K562 (cell line): ENCODE data around the gene TMEM126B. TPM values are rescaled to one million over a fixed set of nuclear protein-coding genes. Genes with fewer than 3 reads are reported as not detected.

Experiments
- CHD2 ChIP-seq: IDR thresholded peaks from 2 replicates; pipeline ENCODE4 v1.6.1; 2011; ENCODE audit warnings: low read depth, low read length
- DPF2 ChIP-seq: fragments of 450-650 bp; IDR thresholded peaks from 2 replicates; pipeline ENCODE4 v1.6.1; 2016
- FOS ChIP-seq: IDR thresholded peaks from 3 replicates; pipeline ENCODE4 v1.6.1; 2011; ENCODE audit not compliant: insufficient read length; ENCODE audit errors: extremely low read depth
- FOSL1 ChIP-seq: fragments of 200-800 bp; sonication (Bioruptor generic); conservative IDR thresholded peaks from 2 replicates; pipeline ENCODE4 v1.6.1; 2016; ENCODE audit warnings: missing genetic modification characterization, missing compliant biosample characterization
- HDAC3 ChIP-seq: fragments of 450-650 bp; IDR thresholded peaks from 2 replicates; pipeline ENCODE4 v1.6.1; 2018; ENCODE audit warnings: borderline replicate concordance, mild to moderate bottlenecking, moderate library complexity; ENCODE audit not compliant: partially characterized antibody
- HNRNPH1 ChIP-seq: fragments of 200-400 bp; formaldehyde crosslinking; optimal IDR thresholded peaks from 2 replicates; pipeline ENCODE3; 2017; ENCODE audit warnings: low read depth, mild to moderate bottlenecking, low read length, moderate library complexity
- JUN ChIP-seq, 2 experiments: sonication (generic) in 1 of 2; formaldehyde crosslinking in 1 of 2; IDR thresholded peaks; 2 replicates each; pipeline versions ENCODE4 v1.6.1 to v1.8.0; 2012 to 2022; ENCODE audit warnings: borderline replicate concordance in 2 of 2, mild to moderate bottlenecking in 2 of 2, improper control_type of control experiment in 1 of 2, low read depth in 1 of 2, low read length in 1 of 2, missing genetic modification reagents in 1 of 2
- MYNN ChIP-seq, 2 experiments: sonication (generic); formaldehyde crosslinking in 1 of 2; IDR thresholded peaks; 2 replicates each; pipeline versions ENCODE4 v1.5.0 to v1.6.1; 2016 to 2020; ENCODE audit warnings: antibody characterized with exemption in 1 of 2, missing genetic modification reagents in 1 of 2
- POLR3A ChIP-seq: IDR thresholded peaks from 2 replicates; pipeline ENCODE4 v1.6.1; 2011; ENCODE audit warnings: borderline replicate concordance, mild to moderate bottlenecking, moderate library complexity; ENCODE audit not compliant: insufficient read length, insufficient read depth; ENCODE audit errors: extremely low read depth
- RBM39 ChIP-seq: fragments of 200-400 bp; formaldehyde crosslinking; optimal IDR thresholded peaks from 2 replicates; pipeline ENCODE3; 2018; ENCODE audit warnings: low read depth, low read length
- SOX6 ChIP-seq: fragments of 450-650 bp; IDR thresholded peaks from 2 replicates; pipeline ENCODE4 v1.6.1; 2014; ENCODE audit warnings: mild to moderate bottlenecking
- TARDBP ChIP-seq: fragments of 450-650 bp; IDR thresholded peaks from 2 replicates; pipeline ENCODE4 v1.6.1; 2016
- TCF3 ChIP-seq: sonication (generic); formaldehyde crosslinking; IDR thresholded peaks from 2 replicates; pipeline ENCODE4 v1.4.0; 2020; ENCODE audit warnings: mild to moderate bottlenecking, missing genetic modification reagents
- TEAD1 ChIP-seq, 2 experiments: fragments of 450-650 bp in 1 of 2; sonication (generic) in 1 of 2; formaldehyde crosslinking; IDR thresholded peaks; 2 replicates each; pipeline versions ENCODE4 v1.4.0 to v1.8.0; 2020 to 2022; ENCODE audit warnings: mild to moderate bottlenecking in 2 of 2, missing genetic modification reagents in 1 of 2
- TSC22D4 ChIP-seq: fragments of 450-650 bp; IDR thresholded peaks from 2 replicates; pipeline ENCODE4 v1.6.1; 2016; ENCODE audit warnings: missing genetic modification characterization, missing biosample characterization, control low read depth
- U2AF1 ChIP-seq: fragments of 200-400 bp; formaldehyde crosslinking; optimal IDR thresholded peaks from 2 replicates; pipeline ENCODE3; 2017; ENCODE audit warnings: mild to moderate bottlenecking, low read depth, low read length, moderate library complexity
- ZC3H8 ChIP-seq: fragments of 450-650 bp; IDR thresholded peaks from 2 replicates; pipeline ENCODE4 v1.6.1; 2017
- ZKSCAN1 ChIP-seq: fragments of 150-350 bp; IDR thresholded peaks from 2 replicates; pipeline ENCODE4 v1.6.1; 2016; ENCODE audit warnings: low read depth, low read length
- ZNF134 ChIP-seq: fragments of 250-450 bp; sonication (Bioruptor Pico); conservative IDR thresholded peaks from 2 replicates; pipeline ENCODE4 v1.4.0; 2020
- ZNF146 ChIP-seq: IDR thresholded peaks from one replicate; pipeline ENCODE4 v1.6.1; 2018; ENCODE audit warnings: missing compliant biosample characterization; ENCODE audit not compliant: unreplicated experiment
- ZNF224 ChIP-seq: sonication (generic); formaldehyde crosslinking; IDR thresholded peaks from 2 replicates; pipeline ENCODE4 v1.8.0; 2022; ENCODE audit warnings: mild to moderate bottlenecking, missing genetic modification reagents
- ZZZ3 ChIP-seq: fragments of 450-650 bp; IDR thresholded peaks from 2 replicates; pipeline ENCODE4 v1.6.1; 2016; ENCODE audit warnings: antibody characterized with exemption, mild to moderate bottlenecking, moderate library complexity
- polyA plus RNA-seq, 8 experiments: library from polyadenylated mRNA; depleted of rRNA in 4 of 8; stranded (reverse) in 5 of 8; unstranded in 3 of 8; fragments of >200 nt; fragmentation: Nextera tagmentation in 2 of 8; fragmentation: Illumina TruSeq in 1 of 8; extraction: Ambion mirVana in 2 of 8; extraction: Trizol in 1 of 8; gene quantifications; 2 replicates each; pipeline versions ENCODE4 v1.2.1 to v1.2.3, GENCODE V29; 2011 to 2014; ENCODE audit warnings: inconsistent platforms in 1 of 8, missing spikeins in 1 of 8
- total RNA-seq, 7 experiments: library from RNA; depleted of rRNA in 6 of 7; stranded (reverse); fragments of >200 nt in 6 of 7; fragmentation: Illumina TruSeq in 2 of 7; extraction: Trizol in 2 of 7; gene quantifications; 2 replicates each; pipeline versions ENCODE4 v1.2.1 to v1.2.3, GENCODE V29; 2011 to 2021; ENCODE audit warnings: low replicate concordance in 1 of 7
- TF ChIP-seq, protein P1 (sequence below): fragments of 250-450 bp; sonication (Bioruptor Pico); IDR thresholded peaks from 2 replicates; pipeline ENCODE4 v1.4.0; 2020; ENCODE audit warnings: borderline replicate concordance
- TF ChIP-seq, protein P2 (sequence below): sonication (generic); formaldehyde crosslinking; IDR thresholded peaks from 2 replicates; pipeline ENCODE4 v1.8.1; 2022; ENCODE audit warnings: missing genetic modification reagents
- TF ChIP-seq, protein P3 (sequence below): sonication (generic); formaldehyde crosslinking; IDR thresholded peaks from 2 replicates; pipeline ENCODE4 v1.4.0; 2020; ENCODE audit warnings: mild to moderate bottlenecking, missing genetic modification reagents

The TMEM126B gene
- total and polyA plus RNA-seq, 9 of the 15 experiments (the other 6 are each of a cell fraction or from before 2014, with no cell fraction given) = 85.5 to 226 (median 164) TPM

DNA sequence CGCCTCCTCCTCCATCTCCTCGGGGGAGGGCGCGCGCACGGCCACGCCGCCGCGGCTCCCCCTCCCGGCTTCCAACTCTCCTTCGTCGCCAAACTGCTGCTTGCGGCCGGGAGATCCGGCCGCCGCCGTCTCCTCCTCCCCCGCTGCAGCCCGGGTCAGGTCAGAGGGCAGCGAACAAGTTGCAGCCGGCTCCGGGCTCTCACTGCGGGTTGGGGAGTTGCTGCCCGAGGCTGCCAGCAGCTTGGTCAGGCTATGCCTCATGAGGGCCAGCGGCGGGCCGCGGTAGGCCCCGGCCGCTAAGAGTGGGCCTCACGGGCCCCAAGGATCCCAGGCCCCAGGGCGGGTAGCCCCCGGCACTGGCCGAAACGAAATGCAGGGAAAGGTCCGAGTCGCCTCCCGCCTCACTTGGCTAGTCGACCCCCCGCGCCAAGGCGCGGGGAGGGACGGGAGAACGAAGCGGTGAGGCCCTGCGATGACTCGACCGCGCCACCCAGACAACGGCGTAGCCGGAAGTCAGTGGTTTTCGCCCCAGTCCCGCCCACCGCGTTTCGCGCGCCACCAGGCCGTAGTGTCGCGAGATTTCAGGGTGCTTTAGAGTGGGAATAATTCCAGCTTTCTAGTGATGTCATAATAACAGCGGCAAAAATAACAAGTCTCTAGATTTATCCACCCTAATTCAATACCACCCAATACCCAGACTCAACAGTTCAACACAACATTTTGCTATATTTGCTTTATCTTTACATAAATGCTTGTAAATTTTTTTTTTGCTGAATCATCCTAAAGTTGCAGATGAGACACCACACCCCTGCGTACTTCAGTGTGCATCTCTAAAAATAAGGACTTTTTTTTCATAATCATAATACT, 36.5 kb downstream of the TMEM126B start, which contains the start of gene CREBZF (continued):
- TF ChIP-seq, protein P1, sequence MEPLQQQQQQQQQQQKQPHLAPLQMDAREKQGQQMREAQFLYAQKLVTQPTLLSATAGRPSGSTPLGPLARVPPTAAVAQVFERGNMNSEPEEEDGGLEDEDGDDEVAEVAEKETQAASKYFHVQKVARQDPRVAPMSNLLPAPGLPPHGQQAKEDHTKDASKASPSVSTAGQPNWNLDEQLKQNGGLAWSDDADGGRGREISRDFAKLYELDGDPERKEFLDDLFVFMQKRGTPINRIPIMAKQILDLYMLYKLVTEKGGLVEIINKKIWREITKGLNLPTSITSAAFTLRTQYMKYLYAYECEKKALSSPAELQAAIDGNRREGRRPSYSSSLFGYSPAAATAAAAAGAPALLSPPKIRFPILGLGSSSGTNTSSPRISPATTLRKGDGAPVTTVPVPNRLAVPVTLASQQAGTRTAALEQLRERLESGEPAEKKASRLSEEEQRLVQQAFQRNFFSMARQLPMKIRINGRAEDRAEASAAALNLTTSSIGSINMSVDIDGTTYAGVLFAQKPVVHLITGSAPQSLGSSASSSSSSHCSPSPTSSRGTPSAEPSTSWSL (CRISPR knock-in tag) = no peak
- peak; percentile 94 for TF ChIP-seq ZZZ3
- TF ChIP-seq ZNF224 (CRISPR knock-in tag) = no peak
- TF ChIP-seq RBM39 = no peak
- TF ChIP-seq SOX6 = no peak; the same call in 1 of the 2 replicates
- TF ChIP-seq CHD2 = peak; percentile 97
- no peak for TF ChIP-seq ZC3H8
- peak; percentile 76 for TF ChIP-seq FOSL1 (tag)
- no peak for TF ChIP-seq TSC22D4 (tag)
- no peak for TF ChIP-seq JUN (IDR thresholded peaks at IDR 0.05; ENCODE audit: borderline replicate concordance, low read depth, low read length)
- TF ChIP-seq JUN (CRISPR knock-in tag; IDR thresholded peaks at IDR 0.05; ENCODE audit: borderline replicate concordance) = 0 out of 2 replicates have a peak, but pooled peaks have one; percentile 53
- TF ChIP-seq TARDBP = no peak
- no peak for TF ChIP-seq ZNF146 (CRISPR knock-in tag)
- TF ChIP-seq POLR3A = no peak
- TF ChIP-seq HNRNPH1 = no peak
- TF ChIP-seq DPF2 = peak; percentile 93
- TF ChIP-seq TEAD1 (CRISPR knock-in tag; IDR thresholded peaks at IDR 0.05) = peak in 1 of 2 experiments; percentile 15; a peak in 1 of 4 replicates
- 0 out of 2 replicates have a peak, but pooled peaks have one; percentile 35 for TF ChIP-seq MYNN (IDR thresholded peaks at IDR 0.05)
- no peak for TF ChIP-seq MYNN (CRISPR knock-in tag; IDR thresholded peaks at IDR 0.05)
- TF ChIP-seq FOS = no peak
- TF ChIP-seq, protein P2, sequence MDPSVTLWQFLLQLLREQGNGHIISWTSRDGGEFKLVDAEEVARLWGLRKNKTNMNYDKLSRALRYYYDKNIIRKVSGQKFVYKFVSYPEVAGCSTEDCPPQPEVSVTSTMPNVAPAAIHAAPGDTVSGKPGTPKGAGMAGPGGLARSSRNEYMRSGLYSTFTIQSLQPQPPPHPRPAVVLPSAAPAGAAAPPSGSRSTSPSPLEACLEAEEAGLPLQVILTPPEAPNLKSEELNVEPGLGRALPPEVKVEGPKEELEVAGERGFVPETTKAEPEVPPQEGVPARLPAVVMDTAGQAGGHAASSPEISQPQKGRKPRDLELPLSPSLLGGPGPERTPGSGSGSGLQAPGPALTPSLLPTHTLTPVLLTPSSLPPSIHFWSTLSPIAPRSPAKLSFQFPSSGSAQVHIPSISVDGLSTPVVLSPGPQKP (CRISPR knock-in tag) = no peak
- TF ChIP-seq HDAC3 = peak; percentile 22
- TF ChIP-seq, protein P3, sequence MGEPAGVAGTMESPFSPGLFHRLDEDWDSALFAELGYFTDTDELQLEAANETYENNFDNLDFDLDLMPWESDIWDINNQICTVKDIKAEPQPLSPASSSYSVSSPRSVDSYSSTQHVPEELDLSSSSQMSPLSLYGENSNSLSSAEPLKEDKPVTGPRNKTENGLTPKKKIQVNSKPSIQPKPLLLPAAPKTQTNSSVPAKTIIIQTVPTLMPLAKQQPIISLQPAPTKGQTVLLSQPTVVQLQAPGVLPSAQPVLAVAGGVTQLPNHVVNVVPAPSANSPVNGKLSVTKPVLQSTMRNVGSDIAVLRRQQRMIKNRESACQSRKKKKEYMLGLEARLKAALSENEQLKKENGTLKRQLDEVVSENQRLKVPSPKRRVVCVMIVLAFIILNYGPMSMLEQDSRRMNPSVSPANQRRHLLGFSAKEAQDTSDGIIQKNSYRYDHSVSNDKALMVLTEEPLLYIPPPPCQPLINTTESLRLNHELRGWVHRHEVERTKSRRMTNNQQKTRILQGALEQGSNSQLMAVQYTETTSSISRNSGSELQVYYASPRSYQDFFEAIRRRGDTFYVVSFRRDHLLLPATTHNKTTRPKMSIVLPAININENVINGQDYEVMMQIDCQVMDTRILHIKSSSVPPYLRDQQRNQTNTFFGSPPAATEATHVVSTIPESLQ = 0 out of 2 replicates have a peak, but pooled peaks have one; percentile 33
- no peak for TF ChIP-seq ZKSCAN1
- peak; percentile 45 for TF ChIP-seq U2AF1
- TF ChIP-seq TCF3 = no peak
- TF ChIP-seq ZNF134 (CRISPR knock-in tag) = no peak
